HG02852 (cell line): ENCODE measurements around the gene RAB40C.

Source experiments
- ATAC-seq: cut with Tn5 transposase; IDR thresholded peaks from one replicate; pipeline ENCODE4 v1.9.1; 2021; ENCODE audit warnings: mild to moderate bottlenecking, moderate library complexity; ENCODE audit not compliant: unreplicated experiment

The RAB40C gene

GRCh38 chr16:666572-666971, 76.7 kb downstream of the RAB40C start:
- ATAC-seq: no peak

GRCh38 chr16:667113-667779, 77.4 kb downstream of the RAB40C start:
- no peak for ATAC-seq

GRCh38 chr16:667780-668518, 78.1 kb downstream of the RAB40C start, which contains the start of gene RHOT2:
RHOT2 (plus strand) TSS chr16:668132; CDS start chr16:668200, 68 bp downstream.
- peak; percentile 80 for ATAC-seq

- peak; percentile 10 for ATAC-seq
Observed at GRCh38 chr16:668519-669171, 78.8 kb downstream of the RAB40C start.

- ATAC-seq: no peak
Observed at GRCh38 chr16:669666-670065, 79.8 kb downstream of the RAB40C start.

GRCh38 chr16:670485-671352, 80.9 kb downstream of the RAB40C start:
- ATAC-seq: no peak

- ATAC-seq: no peak
Observed at GRCh38 chr16:671353-672131, 81.7 kb downstream of the RAB40C start.

- ATAC-seq: no peak
Observed at GRCh38 chr16:672371-672770, 82.5 kb downstream of the RAB40C start.

- ATAC-seq: no peak
Observed at GRCh38 chr16:672851-673250, 83.0 kb downstream of the RAB40C start.

GRCh38 chr16:673399-673991, 83.6 kb downstream of the RAB40C start:
- ATAC-seq: no peak

GRCh38 chr16:674214-674881, 84.5 kb downstream of the RAB40C start:
- ATAC-seq: no peak

GRCh38 chr16:674968-675883, 85.4 kb downstream of the RAB40C start, which contains the start of gene RHBDL1:
RHBDL1 (plus strand) TSS chr16:675671; CDS start chr16:675791, 120 bp downstream.
- ATAC-seq: no peak

GRCh38 chr16:675884-676564, 86.2 kb downstream of the RAB40C start:
- ATAC-seq: no peak

- no peak for ATAC-seq
Observed at GRCh38 chr16:676565-676902, 86.7 kb downstream of the RAB40C start.

GRCh38 chr16:676913-677312, 87.0 kb downstream of the RAB40C start:
- ATAC-seq: no peak

- ATAC-seq: no peak
Observed at GRCh38 chr16:677316-678190, 87.7 kb downstream of the RAB40C start.
